ENCODE measurements around the gene ANKRD55. TPM values are rescaled to one million over a fixed set of nuclear protein-coding genes. Genes with fewer than 3 reads are reported as not detected.
"Not testable (repeated sequence)": the region's sequence is repeated elsewhere in the genome, so short reads cannot be mapped to it uniquely, and the experiment has no call there.

Gene ANKRD55
- total RNA-seq, 1 experiment from 2014 or later = 0.27 TPM

DNA sequence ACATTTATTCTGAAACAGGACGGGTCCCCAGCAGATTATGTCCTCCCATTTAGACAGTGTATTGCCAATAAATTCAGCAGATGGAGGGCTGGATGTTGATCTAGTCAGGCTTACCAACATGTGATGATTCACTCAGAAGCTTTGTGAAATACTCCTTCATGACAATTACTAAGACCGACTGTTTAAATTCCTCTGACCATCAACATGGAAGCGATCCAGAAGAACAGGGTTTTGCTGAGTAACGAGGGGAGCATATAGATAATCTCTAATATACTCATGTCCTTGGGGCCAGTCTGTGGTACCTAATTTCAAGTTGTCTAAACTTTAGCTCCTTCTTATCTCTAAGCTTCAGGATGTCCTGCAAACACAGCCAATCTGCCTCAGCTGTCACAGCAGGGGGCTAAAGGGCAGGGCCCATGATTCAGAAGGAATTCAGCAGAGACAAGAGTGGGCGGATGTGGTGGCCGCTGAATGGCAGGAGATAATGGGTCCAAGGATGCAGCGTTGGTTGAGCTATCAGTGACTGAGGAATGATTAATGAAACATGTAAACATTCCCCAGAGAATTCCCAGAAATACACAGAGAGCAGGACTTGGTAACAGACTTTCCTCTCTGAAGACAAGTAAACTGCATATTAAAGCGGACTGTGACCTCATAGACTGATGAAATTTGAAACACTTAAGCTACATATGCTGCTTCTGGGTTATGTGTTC lies 109.4 kb downstream of the ANKRD55 start:
- Mint-ChIP-seq H3K36me3 (ENCODE audit: insufficient read depth, unreplicated experiment) (peaks cover 17% of the 10 kb centered on the region), H3K4me1 (ENCODE audit: low read depth, unreplicated experiment) (peaks cover 32% of the 10 kb centered on the region), H3K9me3 (ENCODE audit: unreplicated experiment) (peaks cover 9% of the 10 kb centered on the region), H3K27me3 (ENCODE audit: insufficient read depth, unreplicated experiment) (no peaks in the 10 kb centered on the region), H3K4me3 (ENCODE audit: unreplicated experiment) (peak overlapping the region; percentile 65), H3K27ac (ENCODE audit: unreplicated experiment) (peak overlapping the region; percentile 99)
- H3K27me3 ChIP-seq (replicated peaks; ENCODE audit: control insufficient read depth, insufficient read depth, low read length) = no peaks in the 10 kb centered on the region
- no peak overlapping the region for H3K4me3 ChIP-seq (ENCODE audit: low read depth, low read length)
- TF ChIP-seq, protein P1, sequence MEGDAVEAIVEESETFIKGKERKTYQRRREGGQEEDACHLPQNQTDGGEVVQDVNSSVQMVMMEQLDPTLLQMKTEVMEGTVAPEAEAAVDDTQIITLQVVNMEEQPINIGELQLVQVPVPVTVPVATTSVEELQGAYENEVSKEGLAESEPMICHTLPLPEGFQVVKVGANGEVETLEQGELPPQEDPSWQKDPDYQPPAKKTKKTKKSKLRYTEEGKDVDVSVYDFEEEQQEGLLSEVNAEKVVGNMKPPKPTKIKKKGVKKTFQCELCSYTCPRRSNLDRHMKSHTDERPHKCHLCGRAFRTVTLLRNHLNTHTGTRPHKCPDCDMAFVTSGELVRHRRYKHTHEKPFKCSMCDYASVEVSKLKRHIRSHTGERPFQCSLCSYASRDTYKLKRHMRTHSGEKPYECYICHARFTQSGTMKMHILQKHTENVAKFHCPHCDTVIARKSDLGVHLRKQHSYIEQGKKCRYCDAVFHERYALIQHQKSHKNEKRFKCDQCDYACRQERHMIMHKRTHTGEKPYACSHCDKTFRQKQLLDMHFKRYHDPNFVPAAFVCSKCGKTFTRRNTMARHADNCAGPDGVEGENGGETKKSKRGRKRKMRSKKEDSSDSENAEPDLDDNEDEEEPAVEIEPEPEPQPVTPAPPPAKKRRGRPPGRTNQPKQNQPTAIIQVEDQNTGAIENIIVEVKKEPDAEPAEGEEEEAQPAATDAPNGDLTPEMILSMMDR (IDR thresholded peaks at IDR 0.05; ENCODE audit: insufficient read depth in 1 of 2, low read depth in 1 of 2, low read length in 1 of 2, severe bottlenecking in 1 of 2, unreplicated experiment in 1 of 2) = no peak
- no peaks in the 10 kb centered on the region for H3K9me3 ChIP-seq
- CTCF ChIA-PET = interaction anchor here (0.7 to 1.6 kb wide), 8 partner anchors 13 to 187 kb away, joined by 3 to 13 read pairs (median 5); no protein-coding TSS in a partner anchor
- TSS peak; percentile 75 for BruUV-seq (replicated peaks)
- DNase-seq = peak; percentile 94 to 98
- H3K36me3 ChIP-seq (ENCODE audit: control insufficient read depth, insufficient read depth, low read length) = no peaks in the 10 kb centered on the region
- intact Hi-C loops (cut with micrococcal nuclease; ENCODE audit: unreplicated experiment) = loop anchor here (1.0 to 5.0 kb wide), 5 partner anchors 22 to 128 kb away; no protein-coding TSS in a partner anchor
- H3K4me1 ChIP-seq = peaks cover 46% of the 10 kb centered on the region
- POLR2A ChIA-PET = interaction anchor here (0.5 to 1.5 kb wide), 5 partner anchors 21 to 131 kb away, joined by 3 to 8 read pairs (median 5); partner anchors contain the start of gene IL6ST

DNA sequence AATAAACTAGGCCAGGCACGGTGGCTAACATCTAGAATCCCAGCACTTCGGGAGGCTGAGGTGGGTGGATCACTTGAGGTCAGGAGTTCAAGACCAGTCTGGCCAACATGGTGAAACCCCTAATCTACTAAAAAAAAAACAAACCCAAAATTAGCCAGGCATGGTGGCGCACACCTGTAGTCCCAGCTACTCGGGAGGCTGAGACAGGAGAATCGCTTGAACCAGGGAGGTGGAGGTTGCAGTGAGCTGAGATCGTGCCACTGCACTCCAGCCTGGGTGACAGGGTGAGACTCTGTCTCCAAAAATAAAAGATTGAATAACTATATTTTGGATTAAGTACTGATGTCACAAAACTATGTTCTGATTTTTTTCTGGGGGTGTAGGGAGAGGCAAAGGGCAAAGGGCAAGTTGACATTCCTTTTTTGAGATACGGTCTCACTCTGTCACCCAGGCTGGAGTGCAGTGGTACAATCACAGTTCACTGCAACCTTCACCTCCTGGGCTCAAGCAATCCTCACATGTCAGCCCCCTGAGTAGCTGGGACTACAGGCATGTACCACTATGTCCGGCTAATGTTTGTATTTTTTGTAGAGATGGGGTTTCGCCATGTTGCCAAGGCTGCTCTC lies 110.7 kb downstream of the ANKRD55 start:
- Mint-ChIP-seq H3K36me3 (ENCODE audit: insufficient read depth, unreplicated experiment) (peaks cover 12% of the 10 kb centered on the region), H3K4me1 (ENCODE audit: low read depth, unreplicated experiment) (peaks cover 21% of the 10 kb centered on the region), H3K27ac (ENCODE audit: unreplicated experiment) (peak overlapping the region; percentile 99), H3K4me3 (ENCODE audit: unreplicated experiment) (peak overlapping the region; percentile 65)
- H3K27me3 ChIP-seq (replicated peaks; ENCODE audit: control insufficient read depth, insufficient read depth, low read length); H3K4me3 ChIP-seq (ENCODE audit: low read depth, low read length); H3K9me3 ChIP-seq; DNase-seq; H3K9me3 Mint-ChIP-seq (ENCODE audit: unreplicated experiment); BruUV-seq (replicated peaks); H3K27me3 Mint-ChIP-seq (ENCODE audit: insufficient read depth, unreplicated experiment); POLR2A ChIA-PET; H3K36me3 ChIP-seq (ENCODE audit: control insufficient read depth, insufficient read depth, low read length): not testable (repeated sequence)
- H3K4me1 ChIP-seq = peaks cover 33% of the 10 kb centered on the region
- CTCF ChIA-PET = interaction anchor here (0.6 kb wide), 1 partner anchor 16 kb away, joined by 3 read pairs; no protein-coding TSS in a partner anchor
- intact Hi-C loops (cut with micrococcal nuclease; ENCODE audit: unreplicated experiment) = loop anchor here (5.0 kb wide), 1 partner anchor 80 kb away; no protein-coding TSS in a partner anchor

DNA sequence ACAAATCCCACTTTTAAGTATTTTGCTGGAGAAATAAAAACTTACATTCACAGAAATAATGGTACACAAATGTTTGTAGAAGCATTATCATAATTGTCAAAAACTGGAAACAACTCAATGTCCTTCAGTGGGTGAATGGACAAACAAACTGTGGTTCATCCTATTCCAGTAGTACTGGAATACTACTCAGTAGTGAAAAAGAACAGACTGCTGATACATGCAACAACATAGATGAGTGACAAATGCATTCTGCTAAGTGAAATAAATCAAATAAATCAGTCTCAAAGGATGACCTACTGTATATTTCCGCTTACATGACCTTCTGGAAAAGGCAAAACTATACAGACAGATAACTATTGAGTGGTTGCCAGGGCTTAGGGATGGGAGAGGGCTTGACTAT lies 114.1 kb downstream of the ANKRD55 start:
- Histone ChIP-seq H3K36me3 (ENCODE audit: control insufficient read depth, insufficient read depth, low read length) (no peaks in the 10 kb centered on the region), H3K9me3 (no peaks in the 10 kb centered on the region), H3K4me1 (peaks cover 25% of the 10 kb centered on the region), H3K27me3 (replicated peaks; ENCODE audit: control insufficient read depth, insufficient read depth, low read length) (no peaks in the 10 kb centered on the region), H3K4me3 (ENCODE audit: low read depth, low read length) (no peak overlapping the region)
- no peak overlapping the region for H3K4me3 Mint-ChIP-seq (ENCODE audit: unreplicated experiment)
- peaks cover 9% of the 10 kb centered on the region for H3K9me3 Mint-ChIP-seq (ENCODE audit: unreplicated experiment)
- peaks cover 10% of the 10 kb centered on the region for H3K36me3 Mint-ChIP-seq (ENCODE audit: insufficient read depth, unreplicated experiment)
- ChIA-PET POLR2A (no interaction called here), CTCF (no interaction called here)
- no peaks in the 10 kb centered on the region for H3K27me3 Mint-ChIP-seq (ENCODE audit: insufficient read depth, unreplicated experiment)
- no TSS peak for BruUV-seq (replicated peaks)
- no peak for DNase-seq
- no peak overlapping the region for H3K27ac Mint-ChIP-seq (ENCODE audit: unreplicated experiment)
- intact Hi-C loops (cut with micrococcal nuclease; ENCODE audit: unreplicated experiment) = no loop called here
- TF ChIP-seq, protein P1 (IDR thresholded peaks at IDR 0.05; ENCODE audit: insufficient read depth in 1 of 2, low read depth in 1 of 2, low read length in 1 of 2, severe bottlenecking in 1 of 2, unreplicated experiment in 1 of 2) = no peak
- H3K4me1 Mint-ChIP-seq (ENCODE audit: low read depth, unreplicated experiment) = peaks cover 13% of the 10 kb centered on the region

Data from Caco-2 (cell line).